Activated CD8-positive, alpha-beta memory T cell treated with anti-CD3 and anti-CD28 coated beads for 1 hour (primary cell): Measurements from ENCODE around the gene RUNX1.

Experiments used
- DNase-seq, 2 donors: peaks; one replicate each; pipeline ENCODE4 v3.0.0-alpha.2; 2020; ENCODE audit warnings: low read depth in 1 of 2; ENCODE audit errors: extremely low read depth in 1 of 2

Gene RUNX1

DNA sequence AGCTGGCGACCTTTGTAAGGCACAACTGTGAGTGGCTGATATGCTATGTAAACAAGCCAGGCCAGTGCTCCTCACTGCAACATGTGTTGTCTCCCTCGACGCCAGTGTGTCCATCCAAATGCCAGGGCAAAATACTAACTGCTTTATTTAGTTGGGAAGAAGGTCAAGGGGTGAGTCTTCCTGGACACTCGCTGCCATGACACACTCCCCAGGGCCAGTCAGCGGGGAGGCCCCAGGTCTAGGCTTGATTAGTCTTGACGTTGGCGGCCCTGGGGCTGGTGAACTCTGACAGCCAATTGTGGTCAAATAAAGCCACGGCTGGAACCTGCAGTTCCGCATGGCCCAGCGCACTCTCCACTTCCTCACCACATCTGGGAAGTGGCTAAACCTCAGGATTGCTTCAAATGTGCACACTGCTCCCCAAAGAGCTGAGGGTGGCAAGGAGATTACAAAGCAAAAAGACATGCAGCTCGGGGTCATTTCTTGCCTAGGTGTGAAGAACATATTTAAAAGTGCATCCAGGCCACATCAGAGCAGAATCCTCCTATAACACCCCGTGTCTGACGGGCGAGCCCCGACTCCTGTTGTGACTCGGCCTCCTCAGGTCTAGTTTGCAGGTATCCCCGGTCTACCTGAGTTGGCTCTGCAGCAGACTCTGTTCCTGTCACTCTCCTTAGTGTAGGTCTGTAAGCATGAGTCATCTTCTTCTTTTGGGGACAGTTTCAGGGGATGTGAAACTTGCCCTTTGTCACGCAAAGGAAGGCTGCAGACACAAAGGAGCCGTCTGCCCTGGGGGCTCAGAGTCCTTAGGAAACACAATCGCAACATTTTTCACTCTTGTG is 183.5 kb downstream of the RUNX1 start:
- no peak for DNase-seq

GRCh38 chr21:34864370-34865149 is 184.5 kb downstream of the RUNX1 start:
- DNase-seq, result no peak

DNA sequence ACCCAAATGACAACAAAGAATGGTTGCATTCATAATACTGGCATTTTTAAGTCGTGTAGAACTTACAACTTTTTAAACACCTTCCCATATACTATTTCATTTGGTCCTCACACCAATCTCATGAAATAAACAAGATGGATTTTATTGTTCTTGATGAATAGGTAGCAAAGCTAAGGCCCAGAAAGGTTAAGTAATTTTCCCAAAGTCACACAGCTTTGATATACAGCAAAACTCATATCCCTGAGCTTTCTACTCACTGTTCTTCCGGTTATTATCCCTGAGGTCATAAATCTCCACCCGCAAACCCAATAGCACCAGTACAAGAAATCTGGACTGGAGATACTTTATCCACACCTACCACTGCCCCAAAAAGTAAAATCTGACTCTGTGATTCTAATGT is 186.2 kb downstream of the RUNX1 start:
- no peak for DNase-seq

DNA sequence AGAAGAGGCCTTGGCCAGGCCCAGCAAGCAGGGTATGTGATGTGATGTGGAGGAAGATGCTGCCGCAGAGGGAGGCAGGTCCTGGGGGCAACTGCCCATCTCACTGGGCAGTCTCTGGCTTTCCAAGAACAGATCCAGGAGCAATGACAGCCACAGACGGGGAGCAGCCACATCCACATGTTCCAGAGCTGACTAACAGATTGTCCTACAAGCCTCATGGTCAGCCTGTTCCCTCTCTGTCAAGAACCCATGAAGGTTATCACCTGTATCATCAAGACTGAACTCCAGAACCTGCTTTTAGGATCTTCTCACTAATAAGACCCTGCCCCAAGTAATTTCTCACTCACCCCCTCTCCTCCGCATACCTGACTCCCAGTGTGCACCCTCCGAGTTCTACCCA is 187.8 kb downstream of the RUNX1 start:
- no peak for DNase-seq

- DNase-seq, result no peak
Observed at GRCh38 chr21:34859976-34860653, 189.0 kb downstream of the RUNX1 start.

DNA sequence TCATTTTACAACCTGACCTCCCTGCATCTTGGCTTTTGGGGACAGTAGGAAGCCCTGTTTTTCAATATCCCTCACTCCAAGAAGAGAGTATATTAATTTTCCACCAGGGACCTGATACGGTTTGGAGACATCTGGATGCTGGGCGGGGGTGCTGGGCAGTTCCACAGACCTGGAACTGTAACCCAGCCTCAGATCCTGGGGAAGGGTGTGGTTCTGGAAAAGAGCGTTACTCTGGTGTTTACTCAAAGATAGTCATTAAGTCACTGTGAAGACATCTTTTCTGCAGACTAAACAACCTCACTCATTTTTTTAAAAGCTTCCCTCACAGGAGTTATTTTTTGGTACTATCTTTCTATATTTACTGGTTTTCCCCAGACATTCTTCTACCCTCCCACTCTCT is 190.5 kb downstream of the RUNX1 start:
- DNase-seq, result no peak

DNA sequence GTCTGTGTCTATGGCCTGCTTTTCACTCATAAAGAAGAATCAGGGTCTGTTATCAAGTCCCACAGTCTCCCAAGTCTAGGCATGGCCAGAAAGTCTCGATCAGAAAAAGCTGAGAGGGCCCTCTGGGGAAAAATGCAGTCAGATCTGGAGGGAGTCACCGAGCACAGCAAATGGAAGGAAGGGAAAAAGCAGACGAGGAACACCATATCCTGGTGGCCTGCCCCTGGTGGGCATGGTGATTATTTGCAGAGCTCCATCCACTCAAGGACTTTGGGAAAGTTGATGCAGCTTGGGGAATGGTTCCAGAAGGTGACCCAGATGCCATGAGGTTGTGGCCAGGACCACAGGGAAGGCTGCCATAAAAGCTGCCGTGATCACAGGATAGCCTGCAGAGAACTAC is 191.2 kb downstream of the RUNX1 start:
- no peak for DNase-seq

- DNase-seq, result no peak
Observed at GRCh38 chr21:34857122-34857713, 191.9 kb downstream of the RUNX1 start.

DNA sequence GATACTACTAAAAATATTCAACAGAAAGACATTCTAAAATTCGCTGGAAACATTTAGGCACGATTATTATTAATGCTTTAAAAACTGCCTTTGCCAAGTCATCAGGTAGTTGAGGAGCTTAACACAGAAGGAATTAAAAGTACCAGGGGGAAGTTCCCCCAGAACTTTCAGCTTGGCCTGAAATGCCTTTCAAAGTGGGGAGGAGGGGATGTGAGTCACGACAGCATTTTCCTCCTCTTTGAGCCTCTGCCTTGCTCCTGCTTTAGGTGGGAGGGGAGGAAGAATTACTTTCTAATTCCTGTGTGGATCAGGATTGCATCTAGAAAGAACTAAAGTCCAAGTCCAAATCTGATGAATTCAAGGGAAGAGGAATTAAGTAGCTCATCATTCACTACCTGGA is 196.7 kb downstream of the RUNX1 start:
- no peak for DNase-seq

DNA sequence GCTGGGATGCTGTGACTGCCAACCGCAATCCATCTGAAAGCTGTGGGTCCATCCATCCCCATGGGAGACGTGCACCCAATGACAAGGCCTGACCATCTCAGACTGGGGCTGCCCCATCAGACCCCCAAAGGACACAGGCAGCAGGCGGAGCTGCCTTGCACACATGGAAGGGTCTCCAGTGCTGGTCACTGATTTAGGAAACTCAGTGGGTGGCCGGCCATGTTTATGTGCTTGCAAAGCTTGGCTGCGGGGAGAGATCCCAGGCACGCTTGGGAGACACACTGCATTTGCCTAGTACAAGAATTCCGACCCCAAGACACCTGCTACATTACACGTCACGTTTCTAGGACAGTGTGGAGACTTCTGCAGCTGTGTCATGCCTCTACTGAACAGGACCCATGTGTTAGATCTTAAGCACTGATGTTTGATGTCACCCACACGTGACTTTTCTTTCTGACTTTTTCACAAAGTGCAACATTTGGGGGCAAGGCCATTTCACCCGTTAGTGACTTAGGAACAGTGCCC is 198.9 kb downstream of the RUNX1 start:
- DNase-seq, result no peak

DNA sequence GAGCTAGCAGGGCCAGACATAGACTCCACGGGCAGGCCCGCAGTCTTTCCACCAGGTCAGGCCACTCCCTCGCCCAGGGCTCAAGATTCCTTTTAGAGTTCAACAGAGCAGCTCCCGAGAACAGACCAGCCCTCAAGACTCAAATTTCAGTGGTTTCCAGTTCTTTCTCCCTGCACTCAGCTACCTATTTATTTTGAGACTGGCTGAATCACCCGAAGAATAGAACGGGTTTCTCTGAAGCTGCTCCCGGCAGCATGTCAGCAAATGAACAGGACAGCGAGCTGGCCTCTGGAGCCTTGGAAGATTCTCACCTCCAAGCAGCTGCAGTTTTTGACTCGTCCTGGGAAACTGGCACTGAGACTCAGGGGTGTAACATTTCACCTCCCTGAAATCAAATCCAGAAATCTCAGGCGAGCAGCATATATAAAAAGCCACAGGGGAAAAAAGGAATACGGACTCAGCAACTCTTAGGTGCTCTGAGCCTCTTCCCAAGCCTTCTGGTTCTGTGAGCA is 202.4 kb downstream of the RUNX1 start:
- no peak for DNase-seq

DNA sequence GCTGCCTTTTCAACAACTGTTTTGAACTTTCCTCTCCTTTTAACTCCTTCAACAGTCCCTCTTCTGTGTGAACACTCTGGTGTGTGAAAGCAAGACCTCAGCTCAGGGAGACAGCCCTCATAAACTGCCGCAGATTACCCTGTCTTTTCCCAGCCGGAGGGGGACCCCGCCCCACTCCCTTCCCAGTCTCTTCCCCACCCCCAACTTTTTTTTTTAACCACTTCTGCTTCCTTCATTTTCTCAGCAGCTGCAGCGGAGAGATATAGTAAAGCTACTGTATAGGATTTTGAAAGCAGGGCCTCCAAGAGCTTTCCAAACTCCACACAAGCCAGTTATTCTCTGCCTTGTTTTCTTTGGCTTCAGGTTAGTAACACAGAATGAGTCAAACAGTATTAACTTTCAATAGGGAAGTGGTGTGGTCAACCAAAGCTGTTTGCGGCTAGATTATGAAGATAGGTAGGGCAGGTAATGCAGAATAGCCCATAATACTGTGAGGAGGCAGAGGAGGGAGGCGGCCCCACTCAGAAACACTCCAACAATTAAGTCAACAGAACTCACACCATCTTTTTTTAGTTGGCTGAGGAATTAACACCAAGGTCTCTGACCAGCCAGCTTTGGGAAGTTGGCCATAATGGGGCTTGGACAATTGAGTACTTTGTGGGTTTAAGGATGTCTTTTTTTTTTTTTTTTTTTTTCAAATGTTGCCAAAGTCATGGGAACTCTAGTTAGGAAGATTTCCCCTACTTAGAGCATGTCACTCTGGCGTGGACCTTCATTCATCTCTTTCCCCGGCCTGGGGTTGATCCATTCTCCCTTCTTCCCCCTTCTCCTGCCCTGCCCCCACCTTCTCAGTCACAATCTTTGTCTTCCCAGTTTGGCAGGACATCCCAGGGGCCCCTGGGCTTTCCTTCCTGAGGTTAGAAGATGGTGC is 203.3 kb downstream of the RUNX1 start:
- DNase-seq, result no peak

GRCh38 chr21:34844924-34845238 is 204.2 kb downstream of the RUNX1 start:
- no peak for DNase-seq

- DNase-seq, result no peak
Observed at GRCh38 chr21:34844013-34844923, 204.8 kb downstream of the RUNX1 start.

DNA sequence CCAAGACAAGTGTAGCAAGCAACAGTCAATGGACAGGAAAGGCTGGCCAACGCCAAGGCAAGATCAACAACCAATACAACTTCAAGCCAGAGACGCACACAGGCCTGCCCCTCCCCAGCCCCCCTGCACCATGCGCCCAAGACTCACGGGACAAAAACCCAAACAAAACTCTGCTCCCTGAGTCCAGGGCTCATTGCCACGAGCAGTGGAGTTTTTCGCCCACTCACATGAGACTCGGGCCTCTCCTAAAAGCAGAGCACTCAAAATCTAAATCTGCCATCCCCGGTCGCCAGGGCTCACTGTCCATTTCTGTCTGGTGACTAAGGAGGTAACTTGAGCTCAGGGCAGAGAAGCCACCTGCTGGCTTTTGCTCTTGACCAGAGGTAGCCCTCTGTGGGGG is 205.5 kb downstream of the RUNX1 start:
- DNase-seq, result no peak

- no peak for DNase-seq
Observed at GRCh38 chr21:34841154-34841553, 207.9 kb downstream of the RUNX1 start.

DNA sequence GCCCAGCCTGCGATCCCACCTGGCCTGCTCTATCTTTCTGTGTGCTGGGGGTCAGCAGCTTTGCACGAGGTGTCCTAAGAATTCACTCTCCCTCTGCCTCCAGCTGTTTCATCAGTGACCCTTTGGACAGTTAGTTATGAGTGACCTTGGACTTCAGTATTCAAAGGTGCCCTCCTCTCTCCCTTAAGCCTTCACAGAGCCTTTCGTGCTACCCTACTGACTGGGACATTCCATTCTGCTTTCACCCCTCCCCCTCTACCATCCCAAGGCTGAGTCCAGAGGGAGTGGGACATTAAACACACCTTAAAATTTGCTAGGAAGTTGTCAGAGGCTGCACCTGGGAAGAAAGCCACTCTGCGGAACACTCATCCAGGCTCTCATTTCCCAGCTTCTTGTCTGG is 208.4 kb downstream of the RUNX1 start:
- DNase-seq, result no peak

- no peak for DNase-seq
Observed at GRCh38 chr21:34838956-34839820, 209.9 kb downstream of the RUNX1 start.
